Tracheal epithelial cell (primary cell): ENCODE measurements around the gene SPATA22. TPM values are rescaled to one million over a fixed set of nuclear protein-coding genes. Genes with fewer than 3 reads are reported as not detected.

Experiments
- total RNA-seq: library from RNA; depleted of rRNA; stranded (reverse); fragments of >200 nt; gene quantifications from 2 replicates; pipeline ENCODE4 v1.2.1, GENCODE V29; 2014

SPATA22 gene
- 0.24 TPM in 1 of 2 replicates, not detected in the other for total RNA-seq

GRCh38 chr17:3471599-3471998 lies at the start of gene SPATA22:
SPATA22 (minus strand) TSS chr17:3471819; CDS start chr17:3469325, 2,494 bp downstream.

GRCh38 chr17:3475812-3476610 lies 4.4 kb upstream of the SPATA22 start, which contains the start of gene ASPA:
ASPA (plus strand) TSS chr17:3475997; CDS start chr17:3476160, 163 bp downstream.

GRCh38 chr17:3433741-3434140 lies 37.9 kb downstream of the SPATA22 start, which contains the start of gene OR1E2:
OR1E2 (minus strand) TSS chr17:3433841; CDS start chr17:3433841, 0 bp downstream.

GRCh38 chr17:3411070-3411469 lies 60.5 kb downstream of the SPATA22 start, which contains the start of gene OR3A3:
OR3A3 (plus strand) TSS chr17:3411370.

GRCh38 chr17:3398310-3398709 lies 73.3 kb downstream of the SPATA22 start, which contains the start of gene OR1E1:
OR1E1 (minus strand) TSS chr17:3398410; CDS start chr17:3398410, 0 bp downstream.

Other genes with a start within 250 kb of the SPATA22 start
- not detected in 2 replicates for gene OR3A1, start 173.5 kb downstream of the SPATA22 start, total RNA-seq
- not detected in 2 replicates for gene OR3A2, start 85.5 kb downstream of the SPATA22 start, total RNA-seq
- gene OR1E1, start 73.4 kb downstream of the SPATA22 start, total RNA-seq, result not detected in 2 replicates
- not detected in 2 replicates for gene OR3A3, start 60.4 kb downstream of the SPATA22 start, total RNA-seq
- not detected in 2 replicates for gene OR1E2, start 38.0 kb downstream of the SPATA22 start, total RNA-seq
- gene ASPA, start 4.2 kb upstream of the SPATA22 start, total RNA-seq, result not detected in 2 replicates
- gene TRPV3, start 86.0 kb upstream of the SPATA22 start, total RNA-seq, result 0.21 and 9.9 TPM in 2 replicates
- 0.72 and 1.3 TPM in 2 replicates for gene TRPV1, start 137.6 kb upstream of the SPATA22 start, total RNA-seq
- gene SHPK, start 164.4 kb upstream of the SPATA22 start, total RNA-seq, result 7.5 and 7.7 TPM in 2 replicates
- 16.4 and 28.7 TPM in 2 replicates for gene CTNS, start 164.9 kb upstream of the SPATA22 start, total RNA-seq
- gene TAX1BP3, start 196.8 kb upstream of the SPATA22 start, total RNA-seq, result 196 and 295 TPM in 2 replicates
- 25.3 and 25.4 TPM in 2 replicates for gene EMC6, start 197.0 kb upstream of the SPATA22 start, total RNA-seq
- gene P2RX5, start 224.3 kb upstream of the SPATA22 start, total RNA-seq, result 2.1 and 3.6 TPM in 2 replicates